GM21515 (cell line): ENCODE data around the gene HM13.
A peak's percentile ranks its signal among the peaks of the same experiment; 100 is the strongest.
"Not testable (repeated sequence)": the region's sequence is repeated elsewhere in the genome, so short reads cannot be mapped to it uniquely, and the experiment has no call there.

ENCODE experiments used
- ATAC-seq: cut with Tn5 transposase; IDR thresholded peaks from one replicate; pipeline ENCODE4 v1.9.1; 2021; ENCODE audit not compliant: unreplicated experiment

Gene HM13

GRCh38 chr20:31581391-31581790 lies 67.1 kb downstream of the HM13 start:
- ATAC-seq, result no peak

GRCh38 chr20:31587545-31588389 lies 73.5 kb downstream of the HM13 start:
- no peak for ATAC-seq

DNA sequence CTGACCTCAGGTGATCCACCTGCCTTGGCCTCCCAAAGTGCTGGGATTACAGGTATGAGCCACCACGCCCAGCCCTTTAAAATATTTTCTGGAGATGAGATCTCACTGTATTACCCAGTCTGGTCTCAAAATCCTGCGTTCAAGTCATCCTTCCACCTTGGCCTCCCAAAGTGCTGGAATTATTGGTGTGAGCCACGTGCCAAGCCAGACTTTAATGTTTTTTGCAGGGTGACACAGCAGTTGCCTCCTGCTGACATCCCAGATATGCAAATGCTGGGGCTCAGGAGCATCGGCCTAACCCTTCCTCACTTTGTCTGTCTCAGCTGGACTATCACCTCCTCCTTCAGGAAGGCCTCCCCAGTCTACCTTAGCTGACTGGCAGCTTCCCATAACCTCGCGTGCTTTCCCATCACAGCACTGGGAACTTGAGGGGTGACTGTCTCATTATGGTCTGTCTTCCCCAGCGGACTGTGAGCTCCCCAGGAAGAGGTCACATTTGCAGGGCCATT lies 76.5 kb downstream of the HM13 start:
- no peak for ATAC-seq

- no peak for ATAC-seq
Observed at GRCh38 chr20:31593221-31594001, 79.2 kb downstream of the HM13 start.

DNA sequence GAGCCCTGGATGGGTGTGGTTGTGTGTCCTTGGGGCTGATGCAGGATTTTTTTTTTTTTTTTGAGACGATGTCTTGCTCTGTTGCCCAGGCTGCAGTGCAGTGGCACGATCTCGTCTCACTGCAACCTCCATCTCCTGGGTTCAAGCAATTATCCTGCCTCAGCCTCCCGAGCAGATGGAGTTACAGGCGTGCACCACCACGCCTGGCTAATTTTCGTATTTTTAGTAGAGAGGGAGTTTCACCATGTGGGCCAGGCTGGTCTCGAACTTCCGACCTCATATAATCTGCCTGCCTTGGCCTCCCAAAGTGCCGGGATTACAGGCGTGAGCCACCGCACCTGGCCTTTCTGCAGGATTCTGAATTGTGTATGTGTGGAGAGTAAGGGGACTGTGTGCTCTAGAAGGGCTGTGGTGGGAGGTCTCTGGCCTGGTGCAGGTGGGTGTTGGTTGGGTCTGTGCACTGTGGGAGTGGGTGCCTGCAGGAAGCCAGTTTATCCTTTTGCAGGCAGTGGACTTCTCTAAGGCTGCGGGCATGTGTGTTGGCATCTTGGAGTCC lies 79.8 kb downstream of the HM13 start:
- no peak for ATAC-seq

DNA sequence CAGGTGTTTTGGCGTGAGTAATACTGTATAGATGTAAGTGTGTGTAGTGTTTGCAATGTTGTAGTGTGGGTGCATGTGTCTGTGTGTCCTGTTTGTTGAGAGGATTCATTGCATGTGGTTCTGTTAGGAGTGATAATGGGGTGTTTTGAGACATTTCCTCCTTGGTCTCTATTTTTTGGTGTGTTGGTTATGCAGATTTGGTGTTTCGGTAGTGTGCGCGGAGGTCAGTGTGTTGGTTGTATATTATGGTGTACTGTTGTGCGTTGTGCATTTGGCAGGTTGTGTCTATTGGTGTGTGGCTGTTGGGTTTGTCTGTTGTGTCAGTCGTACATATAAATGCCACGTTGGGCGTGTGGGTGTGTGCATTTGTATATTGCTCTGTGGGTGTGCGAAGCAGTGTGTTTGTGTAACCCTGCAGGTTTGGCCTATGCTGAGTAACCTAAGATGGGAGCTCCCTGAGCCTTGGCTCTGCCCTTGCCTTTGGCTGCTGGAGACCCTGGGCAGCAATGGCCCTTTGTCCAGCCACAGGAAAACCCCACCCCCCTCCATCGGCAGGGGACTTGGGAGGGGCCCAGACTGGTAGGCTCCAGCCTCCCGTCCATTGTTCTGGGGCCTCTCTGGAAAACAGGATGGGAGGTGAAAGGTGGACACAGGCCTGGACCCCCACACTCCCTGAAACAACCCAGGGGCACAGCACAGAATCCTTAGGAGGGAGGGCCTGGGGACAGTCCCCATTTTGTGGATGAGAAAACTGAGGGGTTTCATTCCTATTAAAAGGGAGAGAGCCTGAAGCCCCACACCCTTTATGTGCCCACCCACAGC lies 80.5 kb downstream of the HM13 start:
- no peak for ATAC-seq

DNA sequence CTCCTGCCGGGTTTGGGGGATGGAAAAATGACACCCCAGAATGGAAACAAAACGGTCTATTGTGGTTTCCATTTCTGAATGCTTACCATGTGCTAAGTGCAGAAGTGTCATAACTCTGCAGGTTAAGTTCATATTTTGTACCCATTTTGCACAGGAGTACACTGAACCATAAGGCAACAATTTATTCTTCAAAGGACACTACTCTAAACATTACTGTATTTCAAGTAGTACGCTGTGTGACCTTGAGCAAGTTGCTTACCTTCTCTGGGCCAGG lies 81.1 kb downstream of the HM13 start:
- no peak for ATAC-seq

DNA sequence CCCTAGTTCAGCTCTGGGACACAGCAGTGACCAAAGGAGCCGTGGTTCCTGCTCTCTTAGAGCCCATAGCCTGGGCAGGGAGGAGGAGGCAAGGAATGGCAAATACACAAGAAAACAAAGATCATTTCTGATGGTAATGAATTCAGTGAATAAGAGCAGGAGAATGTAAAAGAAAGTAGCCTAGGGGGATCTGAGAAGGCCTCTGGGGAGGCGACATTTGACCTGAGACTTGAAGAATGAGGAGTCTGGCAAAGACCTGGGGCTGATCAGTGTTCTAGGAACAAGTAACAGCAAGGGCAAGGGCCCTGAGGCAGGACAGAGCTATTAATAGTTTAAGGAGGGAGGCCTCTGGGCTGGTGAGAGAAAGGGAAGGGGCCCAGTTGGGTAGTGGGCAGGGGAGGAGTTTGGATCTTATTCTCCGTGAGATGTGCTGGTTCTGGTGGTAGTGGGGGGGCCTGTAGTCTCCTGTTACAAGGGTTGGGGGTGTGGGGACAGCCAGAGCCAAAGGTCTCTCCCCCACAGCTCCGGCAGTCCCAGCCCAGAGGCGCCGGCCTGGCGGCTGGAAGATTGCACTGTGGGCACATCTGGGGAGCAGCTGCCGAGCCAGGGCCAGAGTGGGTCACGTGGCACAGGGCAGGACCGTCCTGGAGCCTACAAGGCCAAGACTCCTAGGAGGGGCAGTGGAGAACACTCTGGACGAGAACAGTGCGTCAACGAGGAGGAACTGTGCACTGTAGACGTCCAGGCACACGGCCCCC lies 81.6 kb downstream of the HM13 start:
- no peak for ATAC-seq

DNA sequence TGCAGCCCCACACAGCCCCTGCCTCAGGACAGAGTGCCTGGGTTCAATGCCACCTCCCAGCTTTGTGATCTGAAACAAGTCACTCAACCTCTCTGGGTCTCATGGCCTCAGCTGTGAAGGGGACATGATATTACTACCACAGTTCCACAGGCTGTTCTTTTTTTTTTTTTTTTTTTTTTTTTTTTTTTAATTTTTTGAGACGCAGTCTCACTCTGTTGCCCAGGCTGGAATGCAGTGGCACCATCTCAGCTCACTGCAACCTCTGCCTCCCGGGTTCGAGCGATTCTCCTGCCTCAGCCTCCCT lies 82.1 kb downstream of the HM13 start:
- ATAC-seq, result not testable (repeated sequence)

DNA sequence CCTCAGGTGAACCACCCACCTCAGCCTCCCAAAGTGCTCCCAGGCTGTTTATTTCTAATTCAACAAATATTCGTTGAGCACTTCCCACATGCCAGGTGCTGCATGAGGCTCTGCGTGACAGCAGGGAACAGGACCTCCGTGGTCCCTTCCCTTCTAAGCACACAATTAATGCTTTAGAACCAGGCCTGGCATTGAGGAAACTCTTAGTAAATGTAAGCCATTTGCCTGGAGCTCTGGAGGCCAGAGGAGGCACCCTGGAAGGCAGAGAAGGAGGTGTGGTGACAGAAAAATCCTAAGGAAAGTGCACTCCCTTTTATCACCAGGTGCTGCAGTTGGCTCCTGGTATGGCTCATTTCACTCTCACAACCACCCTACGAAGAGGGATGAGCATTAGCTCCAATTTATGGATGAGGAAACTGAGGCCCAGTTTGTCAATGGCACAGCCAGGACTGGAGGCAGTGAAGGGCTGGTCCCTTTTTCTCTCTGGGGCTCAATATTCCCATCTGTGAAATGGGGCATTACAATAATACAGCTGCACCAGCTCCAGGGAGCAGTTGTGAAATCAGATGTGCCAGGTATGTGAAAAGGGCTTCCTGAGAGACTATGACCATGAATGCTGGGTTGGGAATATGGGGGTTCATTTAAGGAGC lies 82.7 kb downstream of the HM13 start:
- no peak for ATAC-seq

DNA sequence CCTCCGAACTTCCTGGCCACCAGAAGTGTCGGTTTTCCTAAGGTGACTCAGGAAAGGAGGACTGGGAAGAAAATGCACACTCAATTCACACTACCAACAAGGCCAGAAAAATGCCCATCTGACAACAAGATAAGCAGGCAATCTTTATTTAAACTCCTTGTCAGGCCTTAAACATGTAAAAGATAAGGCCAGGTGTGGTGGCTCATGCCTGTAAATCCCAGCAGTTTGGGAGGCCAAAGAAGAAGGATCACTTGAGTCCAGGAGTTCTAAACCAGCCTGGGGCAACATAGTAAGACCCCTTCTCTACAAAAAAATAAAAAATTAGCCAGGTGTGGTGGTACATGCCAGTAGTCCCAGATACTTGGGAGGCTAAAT lies 83.2 kb downstream of the HM13 start:
- no peak for ATAC-seq

DNA sequence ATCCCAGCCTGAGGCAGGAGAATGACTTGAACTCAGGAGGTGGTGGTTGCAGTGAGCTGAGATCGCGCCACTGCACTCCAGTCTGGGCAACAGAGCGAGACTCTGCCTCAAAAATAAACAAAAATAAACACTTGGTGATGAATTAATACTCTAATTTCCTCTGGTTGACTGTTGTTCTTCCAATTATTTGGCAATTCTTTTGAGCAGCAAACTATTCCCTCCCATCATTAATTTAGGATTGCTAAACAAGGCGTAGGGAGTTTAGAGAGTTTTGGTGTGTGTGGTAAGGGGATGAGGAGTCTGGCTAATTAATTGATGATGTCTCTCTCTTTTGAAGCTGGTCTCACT lies 88.2 kb downstream of the HM13 start:
- no peak for ATAC-seq

- ATAC-seq, result peak; percentile 61
Observed at GRCh38 chr20:31602779-31603441, 88.7 kb downstream of the HM13 start.

DNA sequence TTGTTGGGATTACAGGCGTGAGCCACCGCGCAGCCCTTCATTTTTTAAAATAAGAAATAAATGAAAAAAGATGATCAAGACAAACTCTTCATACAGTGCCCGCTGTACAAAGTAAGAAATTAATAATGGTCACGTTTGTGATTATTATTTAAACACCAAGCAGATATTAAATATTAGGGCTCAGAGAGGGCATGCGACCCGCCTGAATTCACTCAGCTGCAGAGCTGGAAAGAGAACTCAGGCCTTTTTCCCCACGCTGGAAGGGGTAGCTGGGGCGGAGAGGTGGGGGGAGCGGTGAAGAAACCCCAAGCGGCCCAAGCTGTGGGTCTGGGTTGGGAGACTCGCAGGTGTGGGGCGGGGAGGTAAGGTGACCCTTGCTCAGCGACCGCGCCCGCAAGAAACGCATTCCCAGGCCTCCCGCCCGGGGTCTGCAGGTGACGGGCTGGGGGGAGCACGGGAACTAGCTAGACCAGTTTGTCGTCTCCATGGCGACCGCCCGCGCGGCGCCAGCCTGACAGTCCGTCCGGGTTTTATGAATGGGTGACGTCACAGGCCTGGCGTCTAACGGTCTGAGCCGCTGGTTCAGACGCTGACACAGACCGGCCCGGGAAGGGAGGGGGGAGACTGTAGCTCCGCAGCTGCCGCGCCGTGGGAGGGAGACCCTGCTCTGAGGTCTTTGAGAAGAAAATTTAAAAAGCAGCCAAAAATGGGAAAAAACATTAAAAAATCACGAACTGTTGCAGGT lies 89.8 kb downstream of the HM13 start:
- ATAC-seq, result peak; percentile 54

DNA sequence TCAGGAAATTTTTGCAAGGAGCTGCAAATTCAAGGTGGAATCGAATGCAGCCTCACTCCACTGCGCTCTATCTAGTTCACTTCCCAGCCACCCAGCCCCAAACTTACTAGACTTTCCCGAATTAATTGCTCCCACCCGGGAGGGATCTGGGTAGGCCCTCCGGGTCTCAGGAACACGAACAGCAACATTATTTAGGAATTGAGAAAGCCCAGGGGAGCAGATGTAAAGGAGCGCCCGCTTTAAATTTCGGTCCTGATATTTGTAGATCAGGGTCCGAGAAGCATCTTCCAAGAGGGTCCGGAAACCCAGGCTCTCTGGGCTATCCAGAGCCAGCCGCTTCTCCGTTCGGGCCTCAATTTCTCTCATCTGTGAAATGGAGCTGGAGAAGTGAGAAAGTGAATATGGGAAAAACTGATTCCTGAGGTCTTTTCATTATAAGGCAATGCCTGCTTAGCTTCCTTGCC lies 90.4 kb downstream of the HM13 start:
- no peak for ATAC-seq

- ATAC-seq, result peak; percentile 80
Observed at GRCh38 chr20:31605031-31605901, 91.0 kb downstream of the HM13 start, which contains the start of gene ID1. TSS of gene ID1 (plus strand) at chr20:31605289. CDS start at chr20:31605388, 99 bp downstream.

- ATAC-seq, result no peak
Observed at GRCh38 chr20:31605902-31606803, 91.9 kb downstream of the HM13 start.
